ENCODE measurements around the gene MGP.

MGP gene

GRCh38 chr12:14842315-14842714, 43.3 kb downstream of the MGP start:
- DNase-seq (ENCODE audit: low spot score in 2 of 2): no peak
- Histone ChIP-seq H3K27me3 (ENCODE audit: low read depth) (no peaks in the 10 kb centered on the region; the same call in 1 of the 2 replicates), H3K36me3 (replicated peaks) (no peaks in the 10 kb centered on the region), H3K4me3 (no peak overlapping the region), H3K4me1 (no peaks in the 10 kb centered on the region), H3K9me3 (no peaks in the 10 kb centered on the region)
- in situ Hi-C loops (cut with MboI; ENCODE audit: low sequenced_read_pairs): no loop called here

GRCh38 chr12:14841761-14842160, 43.9 kb downstream of the MGP start:
- in situ Hi-C loops (cut with MboI; ENCODE audit: low sequenced_read_pairs): no loop called here
- no peak overlapping the region for H3K4me3 ChIP-seq
- H3K27me3 ChIP-seq (ENCODE audit: low read depth): no peaks in the 10 kb centered on the region; the same call in 1 of the 2 replicates
- H3K36me3 ChIP-seq (replicated peaks): no peaks in the 10 kb centered on the region
- H3K4me1 ChIP-seq: no peaks in the 10 kb centered on the region
- no peaks in the 10 kb centered on the region for H3K9me3 ChIP-seq
- no peak for DNase-seq (ENCODE audit: low spot score in 2 of 2)

GRCh38 chr12:14840616-14841015, 45.0 kb downstream of the MGP start:
- no peak for DNase-seq (ENCODE audit: low spot score in 2 of 2)
- in situ Hi-C loops (cut with MboI; ENCODE audit: low sequenced_read_pairs): no loop called here
- H3K4me1 ChIP-seq: no peaks in the 10 kb centered on the region

DNA sequence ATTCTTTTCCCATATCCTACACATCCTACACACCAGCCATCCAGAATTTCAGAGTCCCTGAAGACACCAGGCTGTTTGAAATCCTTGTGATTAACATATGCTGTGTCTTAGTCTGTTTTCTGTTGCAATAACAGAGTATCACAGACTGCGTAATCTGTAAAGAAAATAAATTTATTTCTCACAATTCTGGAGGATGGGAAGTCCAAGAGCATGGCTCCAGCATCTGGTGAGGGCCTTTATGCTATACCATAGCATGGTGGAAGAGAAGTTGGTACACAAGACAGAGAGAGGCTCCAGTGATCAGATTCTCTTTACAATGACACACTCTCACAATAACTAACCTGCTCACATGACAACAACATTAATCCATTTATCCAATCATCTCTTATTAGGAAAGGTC, 46.4 kb downstream of the MGP start:
- Histone ChIP-seq H3K4me3 (no peak overlapping the region), H3K4me1 (no peaks in the 10 kb centered on the region), H3K9me3 (no peaks in the 10 kb centered on the region), H3K27me3 (ENCODE audit: low read depth) (peaks cover under 1% of the 10 kb centered on the region; the same call in 1 of the 2 replicates), H3K36me3 (replicated peaks) (no peaks in the 10 kb centered on the region)
- no peak for DNase-seq (ENCODE audit: low spot score in 2 of 2)
- in situ Hi-C loops (cut with MboI; ENCODE audit: low sequenced_read_pairs): no loop called here

More at GRCh38 chr12:14840616-14841015, 45.0 kb downstream of the MGP start:
- H3K4me3 ChIP-seq: no peak overlapping the region
- H3K36me3 ChIP-seq (replicated peaks): no peaks in the 10 kb centered on the region
- H3K27me3 ChIP-seq (ENCODE audit: low read depth): no peaks in the 10 kb centered on the region; the same call in 1 of the 2 replicates
- no peaks in the 10 kb centered on the region for H3K9me3 ChIP-seq

DNA sequence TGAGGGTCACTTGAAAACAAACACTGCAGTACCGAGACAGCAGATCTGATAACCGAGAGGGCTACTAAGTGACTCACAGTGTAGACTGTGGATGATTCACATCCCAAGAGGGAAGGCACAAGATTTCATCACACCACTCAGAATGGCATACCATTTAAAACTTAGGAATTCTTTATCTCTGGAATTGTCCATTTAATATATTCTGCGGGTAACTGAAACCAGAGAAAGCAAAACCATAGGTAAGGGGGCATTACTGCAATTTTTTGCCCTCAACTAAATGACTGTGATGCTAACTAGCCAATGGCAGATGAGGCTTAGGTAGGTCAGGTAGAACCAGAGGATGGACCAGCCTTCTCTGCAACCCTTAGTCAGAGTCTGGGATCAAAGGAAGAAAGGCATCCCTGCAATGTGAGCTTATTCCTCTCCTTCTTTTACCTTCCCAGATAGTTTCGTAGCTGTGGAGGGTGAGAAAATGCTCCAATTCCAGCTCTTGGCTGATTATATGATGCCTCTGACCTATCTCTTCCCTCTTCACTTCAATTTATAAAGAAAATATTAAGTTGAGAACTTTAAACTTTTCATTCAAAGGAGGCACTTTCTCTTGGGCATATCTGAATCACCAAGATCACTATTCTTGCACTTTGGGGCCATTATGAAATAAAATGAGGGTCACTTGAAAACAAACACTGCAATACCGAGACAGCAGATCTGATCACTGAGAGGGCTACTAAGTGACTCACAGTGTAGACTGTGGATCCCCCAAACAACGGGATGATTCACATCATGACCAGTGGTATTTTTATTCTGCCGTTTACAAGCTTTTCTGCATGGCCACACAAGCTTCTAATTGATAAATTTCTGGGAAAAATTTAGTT, 49.1 kb downstream of the MGP start:
- in situ Hi-C loops (cut with MboI; ENCODE audit: low sequenced_read_pairs): no loop called here
- Histone ChIP-seq H3K4me1 (no peaks in the 10 kb centered on the region), H3K4me3 (no peak overlapping the region)

GRCh38 chr12:14834509-14834908, 51.1 kb downstream of the MGP start:
- Histone ChIP-seq H3K9me3 (no peaks in the 10 kb centered on the region), H3K27me3 (ENCODE audit: low read depth) (peaks cover 4% of the 10 kb centered on the region; the same call in 1 of the 2 replicates), H3K36me3 (replicated peaks) (no peaks in the 10 kb centered on the region), H3K4me3 (no peak overlapping the region), H3K4me1 (no peaks in the 10 kb centered on the region)
- in situ Hi-C loops (cut with MboI; ENCODE audit: low sequenced_read_pairs): no loop called here
- no peak for DNase-seq (ENCODE audit: low spot score in 2 of 2)

More for the DNA sequence above, 49.1 kb downstream of the MGP start:
- H3K36me3 ChIP-seq (replicated peaks): no peaks in the 10 kb centered on the region
- H3K9me3 ChIP-seq: no peaks in the 10 kb centered on the region
- DNase-seq (ENCODE audit: low spot score in 2 of 2): no peak
- H3K27me3 ChIP-seq (ENCODE audit: low read depth): peaks cover 4% of the 10 kb centered on the region; the same call in 1 of the 2 replicates

- in situ Hi-C loops (cut with MboI; ENCODE audit: low sequenced_read_pairs): no loop called here
- Histone ChIP-seq H3K27me3 (ENCODE audit: low read depth) (peaks cover 6% of the 10 kb centered on the region; the same call in 1 of the 2 replicates), H3K4me3 (no peak overlapping the region), H3K4me1 (no peaks in the 10 kb centered on the region), H3K9me3 (no peaks in the 10 kb centered on the region), H3K36me3 (replicated peaks) (no peaks in the 10 kb centered on the region)
- DNase-seq (ENCODE audit: low spot score in 2 of 2): no peak
Observed at GRCh38 chr12:14833952-14834351, 51.7 kb downstream of the MGP start.

DNA sequence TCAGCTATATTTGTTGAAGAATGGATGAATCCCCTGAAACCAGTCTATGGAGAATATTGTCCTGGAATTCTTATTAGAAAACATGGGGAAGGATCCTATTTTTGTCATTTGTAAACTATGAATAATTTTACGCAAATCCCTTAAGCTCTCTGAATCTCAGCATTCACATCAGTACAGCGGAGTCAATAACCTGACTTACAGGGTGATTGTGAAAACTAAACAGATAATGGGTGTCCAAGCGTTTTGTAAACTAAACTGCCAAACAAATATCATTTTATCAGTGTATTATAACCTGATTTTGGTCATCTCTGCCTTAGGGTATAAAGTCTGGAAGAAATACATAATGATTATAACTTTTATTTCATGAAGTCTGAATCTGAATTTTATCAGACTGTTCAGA, 52.3 kb downstream of the MGP start:
- no peak for DNase-seq (ENCODE audit: low spot score in 2 of 2)
- in situ Hi-C loops (cut with MboI; ENCODE audit: low sequenced_read_pairs): no loop called here
- Histone ChIP-seq H3K4me3 (no peak overlapping the region), H3K9me3 (no peaks in the 10 kb centered on the region), H3K4me1 (no peaks in the 10 kb centered on the region), H3K36me3 (replicated peaks) (no peaks in the 10 kb centered on the region), H3K27me3 (ENCODE audit: low read depth) (peaks cover 6% of the 10 kb centered on the region; the same call in 1 of the 2 replicates)
